CD1c-positive myeloid dendritic cell (primary cell): ENCODE results near the gene SH2D7.

Source experiments
- DNase-seq: peaks from one replicate; pipeline ENCODE4 v3.0.0-alpha.2; 2016; ENCODE audit errors: extremely low spot score

The SH2D7 gene

GRCh38 chr15:78104119-78104479 is 11.7 kb downstream of the SH2D7 start:
- DNase-seq = no peak

- no peak for DNase-seq
Measured at GRCh38 chr15:78104566-78105475, 12.5 kb downstream of the SH2D7 start.

- DNase-seq = peak; percentile 35
Measured at GRCh38 chr15:78105476-78106241, 13.3 kb downstream of the SH2D7 start.

GRCh38 chr15:78107471-78107870 is 15.1 kb downstream of the SH2D7 start:
- DNase-seq = no peak

- DNase-seq = peak; percentile 90
Measured at GRCh38 chr15:78108300-78109084, 16.1 kb downstream of the SH2D7 start.

- no peak for DNase-seq
Measured at GRCh38 chr15:78109156-78109555, 16.8 kb downstream of the SH2D7 start.

GRCh38 chr15:78110096-78110495 is 17.7 kb downstream of the SH2D7 start:
- no peak for DNase-seq

GRCh38 chr15:78110916-78111475 is 18.6 kb downstream of the SH2D7 start:
- DNase-seq = no peak

- no peak for DNase-seq
Measured at GRCh38 chr15:78111788-78112187, 19.4 kb downstream of the SH2D7 start.

GRCh38 chr15:78112551-78112950 is 20.2 kb downstream of the SH2D7 start:
- no peak for DNase-seq

- no peak for DNase-seq
Measured at GRCh38 chr15:78120523-78120922, 28.2 kb downstream of the SH2D7 start.

GRCh38 chr15:78125267-78125666 is 32.9 kb downstream of the SH2D7 start:
- no peak for DNase-seq

- DNase-seq = no peak
Measured at GRCh38 chr15:78127882-78128281, 35.5 kb downstream of the SH2D7 start.

- no peak for DNase-seq
Measured at GRCh38 chr15:78129077-78129750, 36.9 kb downstream of the SH2D7 start.

- no peak for DNase-seq
Measured at GRCh38 chr15:78129751-78130287, 37.5 kb downstream of the SH2D7 start.

GRCh38 chr15:78130466-78131294 is 38.3 kb downstream of the SH2D7 start:
- DNase-seq = no peak

- DNase-seq = peak; percentile 81
Measured at GRCh38 chr15:78131295-78132061, 39.1 kb downstream of the SH2D7 start, which contains the start of gene CIB2. Gene CIB2 (minus strand): TSS chr15:78131445. CDS start chr15:78131215, 230 bp downstream.

GRCh38 chr15:78133801-78134200 is 41.4 kb downstream of the SH2D7 start:
- DNase-seq = no peak

- DNase-seq = no peak
Measured at GRCh38 chr15:78139578-78139977, 47.2 kb downstream of the SH2D7 start.
